ENCODE results near the gene ASB14. TPM values are rescaled to one million over a fixed set of nuclear protein-coding genes. Genes with fewer than 3 reads are reported as not detected.

The ASB14 gene
- total and polyA plus RNA-seq, 8 donors, result 0.02 to 0.16 (median 0.11) TPM; not detected in 5

- FAIRE-seq (no peak), DNase-seq (no peak), ATAC-seq (no peak)
- TF ChIP-seq CTCF (IDR thresholded peaks at IDR 0.05), result no peak
- Histone ChIP-seq H3K36me3 (peaks cover 0 to 61% (median 31%) of the 10 kb centered on the region in 3 donors), H3K27ac (no peak overlapping the region), H3K27me3 (no peaks in the 10 kb centered on the region), H3K4me3 (no peak overlapping the region), H3K4me1 (no peaks in the 10 kb centered on the region), H3K9me3 (no peaks in the 10 kb centered on the region)
- WGBS, 2 donors, result 70 to 72% methylated on average over 4 of the region's 4 CpGs
- intact Hi-C loops (cut with DNase I), result no loop called here
These were observed 31.4 kb downstream of the ASB14 start for GRCh38 chr3:57261119-57261518.

GRCh38 chr3:57257678-57258077, 34.8 kb downstream of the ASB14 start:
- H3K27ac ChIP-seq, result no peak overlapping the region
- FAIRE-seq, result no peak

GRCh38 chr3:57256844-57257243, 35.6 kb downstream of the ASB14 start:
- intact Hi-C loops (cut with DNase I), result no loop called here
- ATAC-seq, result no peak

More at GRCh38 chr3:57257678-57258077, 34.8 kb downstream of the ASB14 start:
- intact Hi-C loops (cut with DNase I), result no loop called here
- Histone ChIP-seq H3K4me3 (no peak overlapping the region), H3K9me3 (no peaks in the 10 kb centered on the region), H3K27me3 (no peaks in the 10 kb centered on the region), H3K4me1 (peaks cover 0 to 5% (median 0%) of the 10 kb centered on the region in 3 donors), H3K36me3 (peaks cover 0 to 44% (median 21%) of the 10 kb centered on the region in 3 donors)
- no peak for TF ChIP-seq CTCF (IDR thresholded peaks at IDR 0.05)
- no peak for DNase-seq
- ATAC-seq, result no peak

GRCh38 chr3:57252404-57252803, 40.1 kb downstream of the ASB14 start:
- H3K4me1 ChIP-seq, result peaks cover 0 to 10% (median 0%) of the 10 kb centered on the region in 3 donors
- 66 to 93% methylated on average over 1 of the region's 1 CpG for WGBS, 2 donors
- ATAC-seq (no peak), DNase-seq (no peak), FAIRE-seq (no peak)
- no peak overlapping the region for H3K27ac ChIP-seq
- H3K4me3 ChIP-seq, result no peak overlapping the region
- TF ChIP-seq CTCF (IDR thresholded peaks at IDR 0.05), result no peak
- H3K9me3 ChIP-seq, result no peaks in the 10 kb centered on the region
- no peaks in the 10 kb centered on the region for H3K27me3 ChIP-seq
- intact Hi-C loops (cut with DNase I), result no loop called here
- peaks cover 3 to 27% (median 8%) of the 10 kb centered on the region in 3 donors for H3K36me3 ChIP-seq

More at GRCh38 chr3:57256844-57257243, 35.6 kb downstream of the ASB14 start:
- 90 to 93% methylated on average over 3 of the region's 3 CpGs for WGBS, 2 donors
- Histone ChIP-seq H3K4me3 (no peak overlapping the region), H3K4me1 (peaks cover 0 to 10% (median 0%) of the 10 kb centered on the region in 3 donors), H3K9me3 (no peaks in the 10 kb centered on the region), H3K36me3 (peaks cover 0 to 44% (median 21%) of the 10 kb centered on the region in 3 donors), H3K27ac (no peak overlapping the region), H3K27me3 (no peaks in the 10 kb centered on the region)
- FAIRE-seq, result no peak
- DNase-seq, result no peak
- no peak for TF ChIP-seq CTCF (IDR thresholded peaks at IDR 0.05)

DNA sequence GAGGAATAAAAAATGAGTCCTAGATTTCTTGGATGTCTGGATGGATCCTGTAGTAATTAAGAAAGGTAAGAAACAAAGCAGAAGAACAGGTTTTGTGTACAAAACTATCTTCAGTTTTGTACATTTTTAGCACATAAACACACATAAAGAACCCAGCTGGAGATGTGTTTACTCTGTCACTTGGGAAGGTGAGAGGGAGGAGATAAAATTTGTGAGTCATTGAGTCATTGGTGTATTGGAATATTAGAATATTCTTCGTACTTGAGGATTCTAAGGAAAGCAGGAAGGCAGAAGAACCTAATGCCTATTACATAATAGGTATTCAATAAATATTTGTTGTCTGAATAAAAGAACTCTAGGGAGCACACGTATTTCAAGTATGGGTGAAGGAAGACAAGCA, 47.5 kb downstream of the ASB14 start:
- no peak for TF ChIP-seq CTCF (IDR thresholded peaks at IDR 0.05)
- ATAC-seq (peak in 2 of 4 donors; percentile 44 to 52), FAIRE-seq (no peak), DNase-seq (no peak)
- Histone ChIP-seq H3K9me3 (no peaks in the 10 kb centered on the region), H3K27me3 (no peaks in the 10 kb centered on the region), H3K4me1 (peaks cover 0 to 4% (median 0%) of the 10 kb centered on the region in 3 donors), H3K4me3 (no peak overlapping the region), H3K36me3 (peaks cover 3 to 58% (median 18%) of the 10 kb centered on the region in 3 donors), H3K27ac (no peak overlapping the region)
- intact Hi-C loops (cut with DNase I), result no loop called here
- 46 to 54% methylated on average over 2 of the region's 2 CpGs for WGBS, 2 donors
